ENCODE results near the gene PRAC2. TPM values are rescaled to one million over a fixed set of nuclear protein-coding genes. Genes with fewer than 3 reads are reported as not detected.

PRAC2 gene
- total RNA-seq, 4 donors from 2014 or later: not detected

DNA sequence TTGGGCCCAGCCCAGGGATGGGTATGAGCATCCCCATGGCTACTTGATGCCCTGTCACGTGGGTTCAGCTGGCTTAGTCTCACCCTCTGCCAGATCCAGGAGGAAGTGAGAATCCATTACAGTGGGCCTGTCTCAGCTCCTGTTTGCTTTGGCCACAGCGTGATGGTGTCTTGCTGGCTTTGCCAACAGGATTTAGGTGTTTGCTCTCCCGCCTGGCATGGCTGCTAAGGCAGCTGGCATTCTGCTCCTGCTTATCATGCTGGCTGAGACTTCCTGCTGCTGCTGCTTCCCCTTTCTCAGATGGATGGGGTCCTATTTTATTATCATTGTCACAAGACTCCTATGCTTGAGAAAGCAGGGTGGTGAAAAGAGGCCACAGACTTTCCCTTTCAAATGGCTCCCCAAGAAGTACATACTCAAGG is 33.9 kb downstream of the PRAC2 start:
- peaks cover 0 to 33% (median 8%) of the 10 kb centered on the region in 3 donors for H3K4me1 ChIP-seq
- H3K36me3 ChIP-seq: no peaks in the 10 kb centered on the region
- intact Hi-C loops (cut with DNase I): no loop called here
- no peak overlapping the region for H3K27ac ChIP-seq
- H3K9me3 ChIP-seq: no peaks in the 10 kb centered on the region
- no peak for TF ChIP-seq POLR2A (IDR thresholded peaks at IDR 0.05)
- TF ChIP-seq, protein P1, sequence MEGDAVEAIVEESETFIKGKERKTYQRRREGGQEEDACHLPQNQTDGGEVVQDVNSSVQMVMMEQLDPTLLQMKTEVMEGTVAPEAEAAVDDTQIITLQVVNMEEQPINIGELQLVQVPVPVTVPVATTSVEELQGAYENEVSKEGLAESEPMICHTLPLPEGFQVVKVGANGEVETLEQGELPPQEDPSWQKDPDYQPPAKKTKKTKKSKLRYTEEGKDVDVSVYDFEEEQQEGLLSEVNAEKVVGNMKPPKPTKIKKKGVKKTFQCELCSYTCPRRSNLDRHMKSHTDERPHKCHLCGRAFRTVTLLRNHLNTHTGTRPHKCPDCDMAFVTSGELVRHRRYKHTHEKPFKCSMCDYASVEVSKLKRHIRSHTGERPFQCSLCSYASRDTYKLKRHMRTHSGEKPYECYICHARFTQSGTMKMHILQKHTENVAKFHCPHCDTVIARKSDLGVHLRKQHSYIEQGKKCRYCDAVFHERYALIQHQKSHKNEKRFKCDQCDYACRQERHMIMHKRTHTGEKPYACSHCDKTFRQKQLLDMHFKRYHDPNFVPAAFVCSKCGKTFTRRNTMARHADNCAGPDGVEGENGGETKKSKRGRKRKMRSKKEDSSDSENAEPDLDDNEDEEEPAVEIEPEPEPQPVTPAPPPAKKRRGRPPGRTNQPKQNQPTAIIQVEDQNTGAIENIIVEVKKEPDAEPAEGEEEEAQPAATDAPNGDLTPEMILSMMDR (IDR thresholded peaks at IDR 0.05): no peak
- no peak for DNase-seq
- H3K27me3 ChIP-seq: peaks cover 20 to 100% (median 43%) of the 10 kb centered on the region in 4 donors
- H3K4me3 ChIP-seq: no peak overlapping the region
- WGBS, 2 donors: 4 to 12% methylated on average over 1 to 3 of the region's 3 CpGs

GRCh38 chr17:48757524-48757961 is 34.6 kb downstream of the PRAC2 start:
- Histone ChIP-seq H3K9me3 (no peaks in the 10 kb centered on the region), H3K27me3 (peaks cover 13 to 100% (median 36%) of the 10 kb centered on the region in 4 donors), H3K4me1 (peaks cover 0 to 31% (median 8%) of the 10 kb centered on the region in 3 donors), H3K27ac (no peak overlapping the region), H3K4me3 (no peak overlapping the region), H3K36me3 (no peaks in the 10 kb centered on the region)
- 43 to 52% methylated on average over 2 of the region's 2 CpGs for WGBS, 2 donors
- no peak for DNase-seq
- no peak for TF ChIP-seq POLR2A (IDR thresholded peaks at IDR 0.05)
- TF ChIP-seq, protein P1 (IDR thresholded peaks at IDR 0.05): no peak
- intact Hi-C loops (cut with DNase I): no loop called here

- Histone ChIP-seq H3K9me3 (no peaks in the 10 kb centered on the region), H3K4me1 (peaks cover 0 to 15% (median 8%) of the 10 kb centered on the region in 3 donors), H3K27me3 (peaks cover 4 to 100% (median 21%) of the 10 kb centered on the region in 4 donors), H3K4me3 (no peak overlapping the region), H3K36me3 (no peaks in the 10 kb centered on the region), H3K27ac (no peak overlapping the region)
- DNase-seq: no peak
- no peak for TF ChIP-seq POLR2A (IDR thresholded peaks at IDR 0.05)
- TF ChIP-seq, protein P1 (IDR thresholded peaks at IDR 0.05): no peak
- intact Hi-C loops (cut with DNase I): no loop called here
Measured at GRCh38 chr17:48759288-48759687, 36.3 kb downstream of the PRAC2 start.

DNA sequence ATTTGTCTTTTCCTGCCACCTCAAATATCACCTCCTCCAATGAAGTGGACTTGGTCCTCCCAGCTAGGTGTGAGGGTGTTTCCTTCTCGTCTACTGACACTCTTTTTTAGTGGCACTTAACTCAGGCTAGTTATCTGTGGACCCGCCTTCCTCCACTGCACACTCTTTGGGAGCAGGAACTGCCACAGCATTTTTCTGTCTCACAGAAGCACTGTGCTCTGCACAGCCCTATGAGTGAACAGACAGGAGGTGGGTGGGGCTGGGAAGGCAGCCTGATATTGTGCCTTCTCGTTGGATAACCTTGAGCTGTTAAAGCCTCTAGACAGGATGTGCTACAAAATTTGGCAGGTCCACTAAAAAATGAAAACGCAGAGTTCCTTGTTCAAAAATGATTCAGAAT is 37.4 kb downstream of the PRAC2 start:
- H3K9me3 ChIP-seq: no peaks in the 10 kb centered on the region
- no peak overlapping the region for H3K4me3 ChIP-seq
- WGBS, 2 donors: 23 to 28% methylated on average over 4 of the region's 4 CpGs
- DNase-seq: no peak
- no peak overlapping the region for H3K27ac ChIP-seq
- TF ChIP-seq POLR2A (IDR thresholded peaks at IDR 0.05): no peak
- TF ChIP-seq, protein P1 (IDR thresholded peaks at IDR 0.05): no peak
- peaks cover 0 to 3% (median 0%) of the 10 kb centered on the region in 3 donors for H3K4me1 ChIP-seq
- no peaks in the 10 kb centered on the region for H3K36me3 ChIP-seq
- intact Hi-C loops (cut with DNase I): no loop called here
- H3K27me3 ChIP-seq: peaks cover 0 to 100% (median 10%) of the 10 kb centered on the region in 4 donors

- H3K27ac ChIP-seq: no peak overlapping the region
- no peaks in the 10 kb centered on the region for H3K9me3 ChIP-seq
- no peak overlapping the region for H3K4me3 ChIP-seq
- DNase-seq: no peak
- 63 to 77% methylated on average over 2 to 6 of the region's 6 CpGs for WGBS, 2 donors
- intact Hi-C loops (cut with DNase I): no loop called here
- TF ChIP-seq POLR2A (IDR thresholded peaks at IDR 0.05): no peak
- TF ChIP-seq, protein P1 (IDR thresholded peaks at IDR 0.05): no peak
- no peaks in the 10 kb centered on the region for H3K36me3 ChIP-seq
- H3K4me1 ChIP-seq: no peaks in the 10 kb centered on the region
- peaks cover 0 to 100% (median 6%) of the 10 kb centered on the region in 4 donors for H3K27me3 ChIP-seq
Measured at GRCh38 chr17:48761114-48761513, 38.1 kb downstream of the PRAC2 start.

Data from esophagus squamous epithelium (tissue), 5 donors.